ENCODE measurements around the gene MRFAP1L1. TPM values are rescaled to one million over a fixed set of nuclear protein-coding genes. Genes with fewer than 3 reads are reported as not detected.

The MRFAP1L1 gene
- total RNA-seq, 1 donor, result 38.0 TPM

DNA sequence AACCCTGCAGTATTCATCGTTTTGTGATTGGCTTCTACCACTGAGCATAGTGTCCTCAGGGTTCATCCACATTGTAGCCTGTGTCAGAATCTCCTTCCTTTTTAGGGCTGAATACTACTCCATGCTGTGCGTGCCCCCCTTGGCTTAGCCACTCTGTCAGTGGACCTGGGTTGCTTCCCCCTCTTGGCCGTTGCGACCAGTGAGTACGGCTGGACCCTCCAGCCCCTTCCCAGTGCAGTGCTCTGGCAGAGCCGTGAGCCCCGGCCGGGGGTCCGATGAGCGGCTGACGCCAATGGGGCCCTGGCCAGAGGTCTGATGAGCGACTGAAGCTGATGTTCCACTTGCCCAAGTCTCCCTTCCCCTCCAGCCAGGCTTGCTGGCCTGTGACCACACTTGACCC, 13.2 kb upstream of the MRFAP1L1 start:
- peaks cover 12% of the 10 kb centered on the region for H3K4me1 ChIP-seq (ENCODE audit: insufficient read depth, low read length)
- H4K20me1 ChIP-seq (ENCODE audit: insufficient read depth, low read length), result peaks cover 5% of the 10 kb centered on the region
- no peaks in the 10 kb centered on the region for H3K36me3 ChIP-seq (ENCODE audit: insufficient read depth, low read length)
- no peak overlapping the region for H2AFZ ChIP-seq (ENCODE audit: low read length)
- H3K9me3 ChIP-seq (ENCODE audit: low read depth, low read length), result no peaks in the 10 kb centered on the region
- H3K27ac ChIP-seq (ENCODE audit: low read depth, low read length), result no peak overlapping the region
- DNase-seq (ENCODE audit: insufficient read length, low spot score, missing footprints), result no peak
- H3K27me3 ChIP-seq (ENCODE audit: insufficient read depth, low read length), result no peaks in the 10 kb centered on the region
- TF ChIP-seq, protein P1, sequence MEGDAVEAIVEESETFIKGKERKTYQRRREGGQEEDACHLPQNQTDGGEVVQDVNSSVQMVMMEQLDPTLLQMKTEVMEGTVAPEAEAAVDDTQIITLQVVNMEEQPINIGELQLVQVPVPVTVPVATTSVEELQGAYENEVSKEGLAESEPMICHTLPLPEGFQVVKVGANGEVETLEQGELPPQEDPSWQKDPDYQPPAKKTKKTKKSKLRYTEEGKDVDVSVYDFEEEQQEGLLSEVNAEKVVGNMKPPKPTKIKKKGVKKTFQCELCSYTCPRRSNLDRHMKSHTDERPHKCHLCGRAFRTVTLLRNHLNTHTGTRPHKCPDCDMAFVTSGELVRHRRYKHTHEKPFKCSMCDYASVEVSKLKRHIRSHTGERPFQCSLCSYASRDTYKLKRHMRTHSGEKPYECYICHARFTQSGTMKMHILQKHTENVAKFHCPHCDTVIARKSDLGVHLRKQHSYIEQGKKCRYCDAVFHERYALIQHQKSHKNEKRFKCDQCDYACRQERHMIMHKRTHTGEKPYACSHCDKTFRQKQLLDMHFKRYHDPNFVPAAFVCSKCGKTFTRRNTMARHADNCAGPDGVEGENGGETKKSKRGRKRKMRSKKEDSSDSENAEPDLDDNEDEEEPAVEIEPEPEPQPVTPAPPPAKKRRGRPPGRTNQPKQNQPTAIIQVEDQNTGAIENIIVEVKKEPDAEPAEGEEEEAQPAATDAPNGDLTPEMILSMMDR (IDR thresholded peaks at IDR 0.05; ENCODE audit: extremely low read depth, low read depth, low read length), result no peak
- H3K4me2 ChIP-seq (ENCODE audit: insufficient read depth, low read length), result no peak overlapping the region
- H3K4me3 ChIP-seq (ENCODE audit: insufficient read depth, low read length), result no peak overlapping the region
- H3K79me2 ChIP-seq (ENCODE audit: insufficient read depth, low read length), result peaks cover 5% of the 10 kb centered on the region

DNA sequence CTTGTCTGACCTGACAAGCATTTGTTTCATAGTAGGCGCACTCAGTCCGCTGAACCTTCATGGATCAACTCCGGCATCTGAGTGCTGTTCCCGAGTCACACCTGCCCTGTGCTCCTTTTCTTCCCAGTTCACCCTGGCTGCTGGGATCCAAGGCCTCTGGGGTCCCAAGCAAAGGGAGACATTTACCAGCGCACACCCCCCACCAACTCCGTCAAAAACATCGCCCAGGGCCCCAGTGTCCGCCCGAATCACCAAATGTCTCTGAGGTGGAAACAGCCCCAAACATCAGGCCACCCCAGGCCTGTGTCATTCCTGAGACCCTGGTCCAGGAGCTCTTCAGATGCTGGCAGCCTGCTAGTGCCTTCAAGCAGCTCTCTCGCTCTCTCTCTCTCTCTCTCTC, 11.5 kb upstream of the MRFAP1L1 start:
- Histone ChIP-seq H3K9me3 (ENCODE audit: low read depth, low read length) (no peaks in the 10 kb centered on the region), H3K4me2 (ENCODE audit: insufficient read depth, low read length) (no peak overlapping the region), H3K79me2 (ENCODE audit: insufficient read depth, low read length) (peaks cover 20% of the 10 kb centered on the region), H4K20me1 (ENCODE audit: insufficient read depth, low read length) (peaks cover 20% of the 10 kb centered on the region), H3K27me3 (ENCODE audit: insufficient read depth, low read length) (no peaks in the 10 kb centered on the region), H3K27ac (ENCODE audit: low read depth, low read length) (no peak overlapping the region), H3K4me1 (ENCODE audit: insufficient read depth, low read length) (peaks cover 10% of the 10 kb centered on the region), H3K4me3 (ENCODE audit: insufficient read depth, low read length) (no peak overlapping the region), H3K36me3 (ENCODE audit: insufficient read depth, low read length) (no peaks in the 10 kb centered on the region), H2AFZ (ENCODE audit: low read length) (peak overlapping the region; percentile 79)
- TF ChIP-seq, protein P1 (IDR thresholded peaks at IDR 0.05; ENCODE audit: extremely low read depth, low read depth, low read length), result no peak
- no peak for DNase-seq (ENCODE audit: insufficient read length, low spot score, missing footprints)

DNA sequence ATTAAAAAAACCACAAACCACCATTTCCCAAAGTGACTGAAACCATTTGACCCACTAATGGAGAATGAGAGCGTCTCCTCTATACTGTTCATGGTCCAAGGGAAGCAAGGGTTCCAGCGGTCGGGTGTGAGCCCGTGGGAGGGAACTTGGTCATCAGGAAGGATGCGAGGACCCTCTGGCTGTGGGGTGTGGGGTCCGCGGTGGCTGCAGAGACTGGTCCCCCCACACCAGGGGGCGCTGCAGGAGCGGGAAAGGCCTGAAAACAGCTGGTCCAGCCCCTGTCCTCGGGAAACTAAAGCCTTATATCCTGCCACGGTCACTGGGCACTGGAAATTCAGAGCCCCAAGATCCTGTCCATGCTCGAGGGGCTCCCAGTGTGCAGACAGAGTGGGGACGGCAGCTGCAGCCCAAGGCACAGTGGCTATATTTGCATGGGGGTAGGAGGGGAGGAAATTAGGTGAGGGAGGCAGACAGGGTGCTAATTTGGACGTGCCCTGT, 10.6 kb upstream of the MRFAP1L1 start:
- peak; percentile 99 for DNase-seq (ENCODE audit: insufficient read length, low spot score, missing footprints)
- Histone ChIP-seq H3K4me2 (ENCODE audit: insufficient read depth, low read length) (peak overlapping the region; percentile 61), H3K4me1 (ENCODE audit: insufficient read depth, low read length) (peaks cover 13% of the 10 kb centered on the region), H3K79me2 (ENCODE audit: insufficient read depth, low read length) (peaks cover 22% of the 10 kb centered on the region), H3K27ac (ENCODE audit: low read depth, low read length) (no peak overlapping the region), H3K9me3 (ENCODE audit: low read depth, low read length) (no peaks in the 10 kb centered on the region), H3K27me3 (ENCODE audit: insufficient read depth, low read length) (no peaks in the 10 kb centered on the region), H3K36me3 (ENCODE audit: insufficient read depth, low read length) (no peaks in the 10 kb centered on the region), H2AFZ (ENCODE audit: low read length) (peak overlapping the region; percentile 79), H4K20me1 (ENCODE audit: insufficient read depth, low read length) (peaks cover 20% of the 10 kb centered on the region), H3K4me3 (ENCODE audit: insufficient read depth, low read length) (peak overlapping the region; percentile 42)
- TF ChIP-seq, protein P1 (IDR thresholded peaks at IDR 0.05; ENCODE audit: extremely low read depth, low read depth, low read length), result peak; percentile 91

DNA sequence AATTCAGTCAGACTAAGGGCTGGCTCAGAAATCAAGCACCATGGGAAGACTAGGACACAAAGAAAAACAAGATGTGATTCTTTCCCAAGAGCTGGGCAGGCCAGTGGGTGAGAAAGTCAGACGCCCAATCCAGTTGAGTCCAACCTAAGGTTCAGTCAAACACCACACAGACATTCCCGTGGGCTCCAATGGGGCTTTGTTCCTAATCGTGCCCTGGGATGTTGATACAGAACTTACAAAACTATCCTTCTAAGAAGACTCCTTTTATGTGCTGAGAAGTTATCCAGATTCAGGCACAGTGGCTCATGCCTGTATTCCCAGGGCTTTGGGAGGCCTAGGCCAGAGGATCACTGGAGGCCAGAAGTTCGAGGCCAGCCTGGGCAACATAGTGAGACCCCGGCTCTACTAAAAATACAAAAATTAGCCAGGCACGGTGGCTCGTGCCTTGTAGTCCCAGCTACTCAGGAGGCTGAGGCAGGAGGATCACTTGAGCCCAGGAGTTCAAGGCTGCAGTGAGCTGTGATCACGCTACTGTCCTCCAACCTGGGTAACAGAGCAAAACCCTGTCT, 10.0 kb upstream of the MRFAP1L1 start:
- DNase-seq (ENCODE audit: insufficient read length, low spot score, missing footprints), result peak; percentile 90
- Histone ChIP-seq H3K4me3 (ENCODE audit: insufficient read depth, low read length) (no peak overlapping the region), H4K20me1 (ENCODE audit: insufficient read depth, low read length) (peaks cover 20% of the 10 kb centered on the region), H3K4me1 (ENCODE audit: insufficient read depth, low read length) (peaks cover 13% of the 10 kb centered on the region), H2AFZ (ENCODE audit: low read length) (no peak overlapping the region), H3K27ac (ENCODE audit: low read depth, low read length) (no peak overlapping the region), H3K36me3 (ENCODE audit: insufficient read depth, low read length) (no peaks in the 10 kb centered on the region), H3K27me3 (ENCODE audit: insufficient read depth, low read length) (no peaks in the 10 kb centered on the region), H3K9me3 (ENCODE audit: low read depth, low read length) (no peaks in the 10 kb centered on the region), H3K79me2 (ENCODE audit: insufficient read depth, low read length) (peaks cover 22% of the 10 kb centered on the region), H3K4me2 (ENCODE audit: insufficient read depth, low read length) (peak overlapping the region; percentile 61)
- TF ChIP-seq, protein P1 (IDR thresholded peaks at IDR 0.05; ENCODE audit: extremely low read depth, low read depth, low read length), result no peak

Measured in osteoblast (primary cell).